ENCODE data around the gene KHK.
A peak's percentile ranks its signal among the peaks of the same experiment; 100 is the strongest.

Gene KHK

DNA sequence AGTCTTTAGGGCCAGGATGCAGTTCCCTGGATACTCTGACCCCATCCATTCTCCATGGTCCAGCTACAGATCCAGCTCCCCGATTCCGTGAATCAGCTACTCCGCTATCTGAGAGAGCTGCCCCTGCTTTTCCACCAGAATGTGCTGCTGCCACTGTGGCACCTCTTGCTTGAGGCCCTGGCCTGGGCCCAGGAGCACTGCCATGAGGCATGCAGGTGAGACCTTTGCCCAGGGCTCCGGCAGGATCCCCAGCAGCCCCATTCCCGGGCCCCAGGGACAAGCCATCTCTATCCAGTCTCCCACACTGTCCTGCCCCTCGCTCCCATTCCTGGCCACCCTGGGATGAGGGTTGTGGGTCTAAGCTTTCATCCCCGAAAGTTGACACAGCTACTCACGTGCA is 46.3 kb upstream of the KHK start:
- H3K4me1 ChIP-seq (ENCODE audit: control insufficient read depth in 1 of 2, insufficient read depth in 1 of 2, low read depth in 1 of 2, low read length in 1 of 2): no peaks in the 10 kb centered on the region
- H3K4me3 ChIP-seq (ENCODE audit: low read depth in 1 of 2, low read length in 1 of 2): no peak overlapping the region
- H3K27ac ChIP-seq: no peak overlapping the region
- peaks cover 81% of the 10 kb centered on the region for H3K36me3 ChIP-seq
- H3K9me3 ChIP-seq: no peaks in the 10 kb centered on the region
- no peaks in the 10 kb centered on the region for H3K27me3 ChIP-seq
- TF ChIP-seq, protein P1, sequence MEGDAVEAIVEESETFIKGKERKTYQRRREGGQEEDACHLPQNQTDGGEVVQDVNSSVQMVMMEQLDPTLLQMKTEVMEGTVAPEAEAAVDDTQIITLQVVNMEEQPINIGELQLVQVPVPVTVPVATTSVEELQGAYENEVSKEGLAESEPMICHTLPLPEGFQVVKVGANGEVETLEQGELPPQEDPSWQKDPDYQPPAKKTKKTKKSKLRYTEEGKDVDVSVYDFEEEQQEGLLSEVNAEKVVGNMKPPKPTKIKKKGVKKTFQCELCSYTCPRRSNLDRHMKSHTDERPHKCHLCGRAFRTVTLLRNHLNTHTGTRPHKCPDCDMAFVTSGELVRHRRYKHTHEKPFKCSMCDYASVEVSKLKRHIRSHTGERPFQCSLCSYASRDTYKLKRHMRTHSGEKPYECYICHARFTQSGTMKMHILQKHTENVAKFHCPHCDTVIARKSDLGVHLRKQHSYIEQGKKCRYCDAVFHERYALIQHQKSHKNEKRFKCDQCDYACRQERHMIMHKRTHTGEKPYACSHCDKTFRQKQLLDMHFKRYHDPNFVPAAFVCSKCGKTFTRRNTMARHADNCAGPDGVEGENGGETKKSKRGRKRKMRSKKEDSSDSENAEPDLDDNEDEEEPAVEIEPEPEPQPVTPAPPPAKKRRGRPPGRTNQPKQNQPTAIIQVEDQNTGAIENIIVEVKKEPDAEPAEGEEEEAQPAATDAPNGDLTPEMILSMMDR (IDR thresholded peaks at IDR 0.05): no peak

DNA sequence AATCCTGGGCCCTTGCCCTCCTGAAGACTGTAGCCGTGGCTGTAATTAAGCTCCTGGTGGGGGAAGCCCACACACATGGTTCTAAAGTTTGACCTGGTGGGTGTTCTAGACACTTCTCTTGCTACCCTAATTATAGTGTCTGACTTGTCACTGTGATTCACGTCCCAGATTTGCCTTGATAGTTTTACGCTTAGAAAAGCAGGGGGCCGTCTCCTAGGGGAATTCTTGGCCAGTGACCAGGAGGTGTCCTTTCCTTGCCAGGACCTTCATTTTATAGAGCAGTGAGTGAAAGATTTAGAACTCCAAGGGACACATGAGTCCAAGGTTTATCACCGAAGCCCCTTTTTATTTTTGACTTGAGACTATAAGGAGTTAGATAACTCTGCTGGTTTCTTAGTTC is 44.8 kb upstream of the KHK start:
- no peaks in the 10 kb centered on the region for H3K9me3 ChIP-seq
- TF ChIP-seq, protein P1 (IDR thresholded peaks at IDR 0.05): no peak
- H3K4me3 ChIP-seq (ENCODE audit: low read depth in 1 of 2, low read length in 1 of 2): no peak overlapping the region
- peaks cover 66% of the 10 kb centered on the region for H3K36me3 ChIP-seq
- no peaks in the 10 kb centered on the region for H3K4me1 ChIP-seq (ENCODE audit: control insufficient read depth in 1 of 2, insufficient read depth in 1 of 2, low read depth in 1 of 2, low read length in 1 of 2)
- no peak overlapping the region for H3K27ac ChIP-seq
- no peaks in the 10 kb centered on the region for H3K27me3 ChIP-seq

DNA sequence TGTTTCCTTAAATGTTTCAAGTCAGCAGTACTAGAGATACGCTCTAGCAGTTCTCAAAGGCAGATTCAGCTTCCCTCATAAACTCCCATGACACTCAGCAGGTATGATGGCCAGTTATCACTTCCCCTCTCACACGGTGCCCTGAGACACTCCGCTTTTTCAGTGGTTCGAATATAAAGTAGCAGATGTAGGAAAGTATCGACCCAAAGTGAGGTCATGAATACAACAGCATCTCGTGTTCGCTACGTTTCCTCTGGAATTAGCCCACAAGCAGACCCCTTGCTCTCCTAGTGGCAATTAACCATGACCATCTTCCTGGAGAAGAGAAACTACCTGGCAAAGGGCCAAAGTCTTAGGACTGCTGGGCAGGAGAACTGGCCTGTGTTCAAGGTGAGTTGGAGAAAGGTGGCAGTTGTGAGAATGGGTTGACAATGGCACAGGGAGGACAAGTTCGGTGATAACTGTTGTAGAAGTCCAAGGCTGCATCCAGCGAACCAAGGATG is 44.4 kb upstream of the KHK start:
- Histone ChIP-seq H3K27me3 (no peaks in the 10 kb centered on the region), H3K4me1 (ENCODE audit: control insufficient read depth in 1 of 2, insufficient read depth in 1 of 2, low read depth in 1 of 2, low read length in 1 of 2) (no peaks in the 10 kb centered on the region), H3K9me3 (no peaks in the 10 kb centered on the region), H3K27ac (no peak overlapping the region), H3K36me3 (peaks cover 61% of the 10 kb centered on the region), H3K4me3 (ENCODE audit: low read depth in 1 of 2, low read length in 1 of 2) (no peak overlapping the region)
- TF ChIP-seq, protein P1 (IDR thresholded peaks at IDR 0.05): no peak

DNA sequence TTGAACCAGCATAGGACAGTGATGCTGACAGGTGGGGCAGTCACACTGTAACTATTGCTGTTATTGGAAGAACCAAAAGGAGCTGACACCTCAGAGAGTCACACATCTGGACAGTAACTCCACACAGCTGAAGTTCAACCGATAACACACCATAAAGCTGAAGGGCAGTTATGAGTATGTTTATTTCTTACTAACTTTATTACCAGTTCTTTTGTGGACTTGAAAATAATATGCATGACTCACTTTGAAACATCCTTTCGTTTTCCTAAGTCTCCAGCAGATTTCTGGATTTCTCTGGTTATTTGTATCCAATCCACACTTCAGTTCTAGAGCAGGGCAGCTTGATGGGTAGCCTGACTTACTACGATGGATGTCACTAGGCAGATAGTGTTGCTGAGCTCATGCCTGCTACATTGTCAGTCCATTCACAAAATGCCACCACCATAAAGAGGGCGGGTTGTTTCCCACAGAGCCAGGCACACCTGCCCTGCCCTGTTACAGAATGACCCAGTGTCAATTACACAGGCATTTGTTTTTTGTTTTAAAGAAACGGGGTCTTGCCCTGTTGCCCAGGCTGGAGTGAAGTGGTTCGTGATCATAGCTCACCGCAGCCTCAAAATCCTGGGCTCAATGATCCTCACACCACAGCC is 43.5 kb upstream of the KHK start:
- H3K27me3 ChIP-seq: no peaks in the 10 kb centered on the region
- TF ChIP-seq, protein P1 (IDR thresholded peaks at IDR 0.05): no peak
- no peak overlapping the region for H3K27ac ChIP-seq
- H3K4me1 ChIP-seq (ENCODE audit: control insufficient read depth in 1 of 2, insufficient read depth in 1 of 2, low read depth in 1 of 2, low read length in 1 of 2): no peaks in the 10 kb centered on the region
- H3K36me3 ChIP-seq: peaks cover 52% of the 10 kb centered on the region
- no peaks in the 10 kb centered on the region for H3K9me3 ChIP-seq
- H3K4me3 ChIP-seq (ENCODE audit: low read depth in 1 of 2, low read length in 1 of 2): no peak overlapping the region

DNA sequence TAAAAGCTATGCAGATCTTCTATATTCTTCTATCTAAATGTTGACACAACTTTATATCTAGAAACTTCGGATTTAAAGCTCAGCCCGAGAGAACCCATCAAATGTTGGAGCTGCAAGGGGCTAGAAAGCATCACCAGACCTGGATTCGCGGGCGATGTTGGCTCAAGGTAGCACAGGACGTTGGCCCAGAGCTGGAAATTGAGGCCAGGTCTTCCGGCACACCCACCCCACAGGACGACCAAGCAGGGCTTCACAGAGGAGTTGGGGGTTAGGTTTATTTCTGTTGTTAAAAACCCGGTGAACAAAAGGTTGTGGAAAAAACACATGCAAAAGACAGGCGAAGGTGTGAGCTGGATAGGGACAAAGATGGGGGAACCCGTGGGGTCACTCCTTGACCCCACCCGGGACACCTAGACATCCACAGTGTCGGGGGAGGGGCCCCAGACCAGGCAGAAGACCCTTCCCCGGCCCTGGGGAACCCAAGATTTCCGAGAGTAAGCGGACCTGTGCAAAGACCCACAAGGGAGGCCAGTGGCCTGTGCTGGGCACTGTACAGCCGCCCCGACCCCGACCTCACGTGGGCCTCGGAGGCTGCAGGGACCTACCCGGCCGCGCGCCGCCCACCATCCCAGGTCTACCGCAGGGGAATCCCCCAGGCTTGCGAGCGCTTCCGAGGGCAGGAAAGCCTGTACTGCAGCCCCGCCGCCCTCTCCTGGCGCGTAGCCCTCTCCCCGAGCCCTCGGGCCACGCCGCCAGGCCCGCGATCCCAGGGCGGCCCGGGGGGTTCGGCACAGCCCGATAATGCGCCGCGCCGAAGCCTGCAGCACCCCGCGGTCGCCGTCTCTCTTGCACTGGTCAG is 36.9 kb upstream of the KHK start:
- H3K27ac ChIP-seq: no peak overlapping the region
- H3K9me3 ChIP-seq: no peaks in the 10 kb centered on the region
- H3K4me3 ChIP-seq (ENCODE audit: low read depth in 1 of 2, low read length in 1 of 2): peak overlapping the region; percentile 79 to 92
- peaks cover 8% of the 10 kb centered on the region for H3K36me3 ChIP-seq
- peaks cover 21 to 26% of the 10 kb centered on the region in 2 experiments for H3K4me1 ChIP-seq (ENCODE audit: control insufficient read depth in 1 of 2, insufficient read depth in 1 of 2, low read depth in 1 of 2, low read length in 1 of 2)
- TF ChIP-seq, protein P1 (IDR thresholded peaks at IDR 0.05): no peak
- peaks cover 7% of the 10 kb centered on the region for H3K27me3 ChIP-seq
